Neural progenitor cell (in vitro differentiated cells): ENCODE data around the gene PGLYRP3. TPM values are rescaled to one million over a fixed set of nuclear protein-coding genes. Genes with fewer than 3 reads are reported as not detected.

Source experiments
- DNase-seq: peaks from one replicate; pipeline ENCODE4 v3.0.0-alpha.2; 2016; ENCODE audit warnings: low spot score
- H2AFZ ChIP-seq: fragments of 200-600 bp; sonication (generic); replicated peaks from 2 replicates; pipeline ENCODE4 v1.6.1; 2016; ENCODE audit warnings: antibody characterized with exemption
- H3F3A ChIP-seq: fragments of 200-600 bp; sonication (generic); 2 replicates; pipeline ENCODE4 v1.6.1; 2016; ENCODE audit warnings: antibody characterized with exemption, low read depth
- H3K27ac ChIP-seq: fragments of 200-600 bp; sonication (generic); 2 replicates; pipeline ENCODE4 v1.5.1; 2016; ENCODE audit warnings: mild to moderate bottlenecking
- H3K27me3 ChIP-seq: fragments of 200-600 bp; sonication (generic); 2 replicates; pipeline ENCODE4 v1.6.1; 2016; ENCODE audit warnings: mild to moderate bottlenecking, moderate library complexity
- H3K36me3 ChIP-seq: fragments of 200-600 bp; sonication (generic); 2 replicates; pipeline ENCODE4 v1.5.1; 2016
- H3K4me1 ChIP-seq: fragments of 200-600 bp; sonication (generic); 2 replicates; pipeline ENCODE4 v1.6.1; 2016; ENCODE audit warnings: mixed run types
- H3K4me2 ChIP-seq: fragments of 200-600 bp; sonication (generic); 2 replicates; pipeline ENCODE4 v1.6.1; 2016
- H3K4me3 ChIP-seq: fragments of 200-600 bp; sonication (generic); 2 replicates; pipeline ENCODE4 v1.5.1; 2016
- H3K79me2 ChIP-seq: fragments of 200-600 bp; sonication (generic); 2 replicates; pipeline ENCODE4 v1.6.1; 2016; ENCODE audit warnings: low read depth
- H3K9ac ChIP-seq: fragments of 200-600 bp; sonication (generic); 2 replicates; pipeline ENCODE4 v1.6.1; 2016
- H3K9me3 ChIP-seq: fragments of 200-600 bp; sonication (generic); 2 replicates; pipeline ENCODE4 v1.5.1; 2016; ENCODE audit warnings: low read depth
- H4K20me1 ChIP-seq: fragments of 200-600 bp; sonication (generic); 2 replicates; pipeline ENCODE4 v1.6.1; 2016; ENCODE audit warnings: low read depth
- H3K27ac Mint-ChIP-seq: 3 replicates; pipeline ENCODE4 v1.8.0; 2021; ENCODE audit warnings: mixed read lengths
- H3K27me3 Mint-ChIP-seq: 2 replicates; pipeline ENCODE4 v1.8.0; 2022; ENCODE audit warnings: low read depth, mild to moderate bottlenecking, inconsistent platforms, moderate library complexity, mixed read lengths; ENCODE audit not compliant: insufficient read depth
- H3K36me3 Mint-ChIP-seq: 3 replicates; pipeline ENCODE4 v1.8.0; 2021; ENCODE audit warnings: mixed read lengths
- H3K4me1 Mint-ChIP-seq: 3 replicates; pipeline ENCODE4 v1.8.0; 2021; ENCODE audit warnings: mixed read lengths
- H3K4me3 Mint-ChIP-seq: 3 replicates; pipeline ENCODE4 v1.8.0; 2021; ENCODE audit warnings: mild to moderate bottlenecking, moderate library complexity, mixed read lengths
- H3K9me3 Mint-ChIP-seq: 3 replicates; pipeline ENCODE4 v1.8.0; 2020; ENCODE audit warnings: mixed read lengths
- CTCF ChIP-seq: fragments of 200-600 bp; sonication (generic); IDR thresholded peaks from 2 replicates; pipeline ENCODE4 v1.5.1; 2017; ENCODE audit warnings: antibody characterized with exemption, mild to moderate bottlenecking
- EZH2 ChIP-seq: fragments of 200-600 bp; sonication (generic); IDR thresholded peaks from 2 replicates; pipeline ENCODE4 v1.6.1; 2017; ENCODE audit warnings: antibody characterized with exemption, mild to moderate bottlenecking, moderate library complexity
- EZH2phosphoT487 ChIP-seq: fragments of 200-600 bp; sonication (generic); IDR thresholded peaks from 2 replicates; pipeline ENCODE4 v1.6.1; 2017; ENCODE audit warnings: antibody characterized with exemption
- total RNA-seq: library from RNA; depleted of rRNA; stranded (reverse); fragments of >200 nt; gene quantifications from 2 replicates; pipeline ENCODE4 v1.2.3, GENCODE V29; 2015; ENCODE audit warnings: low replicate concordance

Gene PGLYRP3
- total RNA-seq, 1 donor from 2014 or later: not detected

- Mint-ChIP-seq H3K4me1 (no peaks in the 10 kb centered on the region), H3K4me3 (no peak overlapping the region), H3K36me3 (no peaks in the 10 kb centered on the region), H3K9me3 (no peaks in the 10 kb centered on the region), H3K27me3 (peaks cover 3% of the 10 kb centered on the region), H3K27ac (no peak overlapping the region)
- Histone ChIP-seq H3K27me3 (no peaks in the 10 kb centered on the region), H3K79me2 (no peaks in the 10 kb centered on the region), H3K9ac (no peak overlapping the region), H4K20me1 (no peaks in the 10 kb centered on the region), H2AFZ (no peak overlapping the region), H3K9me3 (no peaks in the 10 kb centered on the region), H3K4me3 (no peak overlapping the region), H3K4me1 (no peaks in the 10 kb centered on the region), H3K4me2 (no peak overlapping the region), H3K27ac (no peak overlapping the region), H3F3A (no peaks in the 10 kb centered on the region), H3K36me3 (no peaks in the 10 kb centered on the region)
- no peak for TF ChIP-seq EZH2phosphoT487
- TF ChIP-seq EZH2: no peak
- no peak for TF ChIP-seq CTCF
- no peak for DNase-seq
These were observed 25.5 kb upstream of the PGLYRP3 start for GRCh38 chr1:153337980-153338853.

- H3F3A ChIP-seq: no peaks in the 10 kb centered on the region
- H3K9me3 Mint-ChIP-seq: no peaks in the 10 kb centered on the region
- H3K4me3 Mint-ChIP-seq: no peak overlapping the region
- no peaks in the 10 kb centered on the region for H3K9me3 ChIP-seq
- no peaks in the 10 kb centered on the region for H3K4me1 ChIP-seq
- no peak overlapping the region for H3K4me3 ChIP-seq
- H3K4me1 Mint-ChIP-seq: no peaks in the 10 kb centered on the region
- no peaks in the 10 kb centered on the region for H3K79me2 ChIP-seq
- no peaks in the 10 kb centered on the region for H3K36me3 ChIP-seq
- H3K4me2 ChIP-seq: no peak overlapping the region
- H3K27me3 ChIP-seq: no peaks in the 10 kb centered on the region
- no peak for DNase-seq
- no peak overlapping the region for H3K27ac ChIP-seq
- H3K9ac ChIP-seq: no peak overlapping the region
- peaks cover 3% of the 10 kb centered on the region for H3K27me3 Mint-ChIP-seq
- H3K27ac Mint-ChIP-seq: no peak overlapping the region
- no peaks in the 10 kb centered on the region for H4K20me1 ChIP-seq
- TF ChIP-seq EZH2 (no peak), EZH2phosphoT487 (no peak), CTCF (no peak)
- H3K36me3 Mint-ChIP-seq: no peaks in the 10 kb centered on the region
- H2AFZ ChIP-seq: no peak overlapping the region
These were observed 23.9 kb upstream of the PGLYRP3 start for GRCh38 chr1:153336650-153337049.

GRCh38 chr1:153333902-153334301 lies 21.1 kb upstream of the PGLYRP3 start:
- Histone ChIP-seq H4K20me1 (no peaks in the 10 kb centered on the region), H3K9me3 (peaks cover 12% of the 10 kb centered on the region), H2AFZ (no peak overlapping the region), H3F3A (no peaks in the 10 kb centered on the region), H3K27me3 (no peaks in the 10 kb centered on the region), H3K36me3 (no peaks in the 10 kb centered on the region), H3K4me3 (no peak overlapping the region), H3K79me2 (no peaks in the 10 kb centered on the region), H3K27ac (no peak overlapping the region), H3K4me2 (no peak overlapping the region), H3K9ac (no peak overlapping the region), H3K4me1 (no peaks in the 10 kb centered on the region)
- Mint-ChIP-seq H3K36me3 (no peaks in the 10 kb centered on the region), H3K27ac (no peak overlapping the region), H3K4me3 (no peak overlapping the region), H3K27me3 (peaks cover 8% of the 10 kb centered on the region), H3K4me1 (no peaks in the 10 kb centered on the region), H3K9me3 (no peaks in the 10 kb centered on the region)
- DNase-seq: no peak
- TF ChIP-seq EZH2: no peak
- no peak for TF ChIP-seq EZH2phosphoT487
- TF ChIP-seq CTCF: no peak
